ENCODE measurements around the gene PCSK9.

The PCSK9 gene

GRCh38 chr1:55060133-55060999 lies 21.0 kb downstream of the PCSK9 start:
- no peak for DNase-seq

GRCh38 chr1:55061000-55061705 lies 21.8 kb downstream of the PCSK9 start:
- no peak for DNase-seq

GRCh38 chr1:55061706-55062321 lies 22.5 kb downstream of the PCSK9 start:
- DNase-seq = no peak

GRCh38 chr1:55062801-55063576 lies 23.6 kb downstream of the PCSK9 start:
- no peak for DNase-seq

GRCh38 chr1:55063577-55063942 lies 24.2 kb downstream of the PCSK9 start:
- DNase-seq = no peak

- DNase-seq = no peak
Measured at GRCh38 chr1:55064071-55064581, 24.8 kb downstream of the PCSK9 start.

GRCh38 chr1:55064861-55065263 lies 25.5 kb downstream of the PCSK9 start:
- peak; percentile 31 for DNase-seq

GRCh38 chr1:55065648-55066047 lies 26.3 kb downstream of the PCSK9 start:
- DNase-seq = no peak

- no peak for DNase-seq
Measured at GRCh38 chr1:55067022-55067778, 27.9 kb downstream of the PCSK9 start.

GRCh38 chr1:55067914-55068313 lies 28.6 kb downstream of the PCSK9 start:
- DNase-seq = no peak

GRCh38 chr1:55068638-55069037 lies 29.3 kb downstream of the PCSK9 start:
- DNase-seq = no peak

- no peak for DNase-seq
Measured at GRCh38 chr1:55069280-55069679, 29.9 kb downstream of the PCSK9 start.

GRCh38 chr1:55070293-55071164 lies 31.2 kb downstream of the PCSK9 start:
- DNase-seq = no peak

- peak; percentile 38 for DNase-seq
Measured at GRCh38 chr1:55071477-55071876, 32.1 kb downstream of the PCSK9 start.

- DNase-seq = no peak
Measured at GRCh38 chr1:55073187-55073916, 34.0 kb downstream of the PCSK9 start.

- no peak for DNase-seq
Measured at GRCh38 chr1:55074455-55074854, 35.1 kb downstream of the PCSK9 start.

- no peak for DNase-seq
Measured at GRCh38 chr1:55076356-55076755, 37.0 kb downstream of the PCSK9 start.

- no peak for DNase-seq
Measured at GRCh38 chr1:55078470-55078869, 39.1 kb downstream of the PCSK9 start.

- DNase-seq = no peak
Measured at GRCh38 chr1:55079651-55080050, 40.3 kb downstream of the PCSK9 start.

Data from fibroblast of skin of abdomen (primary cell).